HAP-1 (cell line): ENCODE results near the gene ILK.

Experiments
- DNase-seq, 2 experiments: peaks; one replicate each; pipeline ENCODE4 v3.0.0-alpha.2; 2016 to 2020; ENCODE audit warnings: low spot score in 2 of 2
- H3K27me3 ChIP-seq: fragments of 250-450 bp; sonication (Bioruptor Pico); 2 replicates; pipeline ENCODE4 v1.5.1; 2020; ENCODE audit warnings: low read depth, mild to moderate bottlenecking, moderate library complexity
- H3K36me3 ChIP-seq: fragments of 250-450 bp; sonication (Bioruptor Pico); replicated peaks from 2 replicates; pipeline ENCODE4 v1.5.1; 2020; ENCODE audit warnings: mild to moderate bottlenecking
- H3K4me1 ChIP-seq: fragments of 250-450 bp; sonication (Bioruptor Pico); 2 replicates; pipeline ENCODE4 v1.5.1; 2020; ENCODE audit warnings: mild to moderate bottlenecking
- H3K4me3 ChIP-seq: fragments of 250-450 bp; sonication (Bioruptor Pico); 2 replicates; pipeline ENCODE4 v1.5.1; 2020; ENCODE audit warnings: mild to moderate bottlenecking, moderate library complexity
- H3K9me3 ChIP-seq: fragments of 250-450 bp; sonication (Bioruptor Pico); 2 replicates; pipeline ENCODE4 v1.5.1; 2020; ENCODE audit warnings: mild to moderate bottlenecking, moderate library complexity
- in situ Hi-C: fragments of 300-500 bp; cut with MboI; formaldehyde crosslinking; loops from 3 replicates; pipeline ENCODE4 v1.14.3; 2020; ENCODE audit warnings: low sequenced_read_pairs, inconsistent platforms, mixed read lengths

Gene ILK

DNA sequence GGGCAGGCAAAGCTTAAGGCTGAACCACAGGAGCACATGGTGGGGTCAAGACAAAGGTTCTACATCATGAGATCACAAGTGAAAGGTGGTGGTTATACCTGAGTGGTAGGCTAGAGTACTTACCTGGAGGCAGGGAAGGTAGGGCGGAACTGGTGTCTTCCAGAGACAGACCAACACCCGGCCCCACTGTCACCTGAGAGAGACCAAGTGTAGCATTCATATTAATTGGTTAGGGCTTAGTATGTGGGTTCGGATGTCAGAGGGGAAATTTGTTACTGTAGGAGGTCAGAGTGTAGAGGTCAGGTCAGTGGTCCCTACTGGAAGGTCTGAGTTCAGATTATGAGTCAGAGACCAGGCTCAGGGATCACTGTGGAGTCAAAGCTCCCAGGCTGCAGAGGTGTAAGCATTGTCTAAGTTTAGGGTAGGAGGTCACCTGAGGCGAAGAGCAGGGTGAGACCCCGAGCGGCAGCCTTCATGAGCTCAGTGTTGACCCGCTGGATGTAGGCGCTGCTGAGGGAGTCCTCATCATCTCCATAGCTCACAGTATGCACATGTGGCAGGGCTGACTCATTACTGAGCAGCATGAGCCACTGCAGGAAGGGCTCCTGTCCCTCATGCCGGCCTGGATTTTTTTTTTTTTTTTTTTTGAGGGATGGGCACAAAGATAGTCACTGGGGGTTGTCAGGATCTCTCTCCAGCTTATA, 12.5 kb downstream of the ILK start:
- H3K4me1 ChIP-seq = peaks cover 11% of the 10 kb centered on the region
- no peaks in the 10 kb centered on the region for H3K9me3 ChIP-seq
- H3K4me3 ChIP-seq = no peak overlapping the region
- H3K27me3 ChIP-seq = no peaks in the 10 kb centered on the region
- H3K36me3 ChIP-seq = peaks cover 9% of the 10 kb centered on the region
- in situ Hi-C loops = no loop called here
- no peak for DNase-seq

DNA sequence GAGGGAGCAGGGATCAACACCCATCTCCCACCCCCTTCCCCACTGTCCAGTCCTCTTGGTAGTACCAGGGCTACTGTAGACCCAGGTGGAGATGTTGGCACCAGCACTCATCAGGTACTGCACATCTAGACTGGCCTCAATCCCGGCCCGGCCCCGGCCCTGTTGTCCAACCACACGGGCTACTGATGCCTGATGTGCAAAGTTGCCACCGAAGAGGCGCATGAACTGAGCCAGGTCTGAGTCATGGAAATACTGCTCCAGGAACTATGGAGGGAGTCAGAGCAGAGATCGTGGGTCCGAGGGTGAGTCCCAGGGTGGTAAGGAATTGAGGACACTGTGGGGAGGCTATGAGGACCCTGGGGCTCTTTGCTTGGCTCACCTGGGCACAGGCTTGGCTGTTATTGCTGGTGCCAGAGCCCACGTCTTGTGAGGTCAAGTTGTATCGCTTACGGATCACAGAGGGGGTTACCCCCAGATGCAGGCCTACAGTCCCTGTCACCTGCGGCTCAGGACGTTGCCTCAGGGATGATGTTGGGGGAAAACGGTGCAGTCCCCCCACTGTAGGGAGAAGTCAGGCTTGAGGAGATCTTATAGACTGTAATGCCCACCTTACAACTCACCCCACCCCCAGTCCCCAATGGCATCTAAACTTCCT, 13.1 kb downstream of the ILK start:
- no peaks in the 10 kb centered on the region for H3K9me3 ChIP-seq
- in situ Hi-C loops = no loop called here
- H3K36me3 ChIP-seq = 0 out of 2 replicates have a peak, but pooled peaks cover 4% of the 10 kb centered on the region
- no peaks in the 10 kb centered on the region for H3K27me3 ChIP-seq
- H3K4me3 ChIP-seq = no peak overlapping the region
- DNase-seq = no peak
- H3K4me1 ChIP-seq = peaks cover 11% of the 10 kb centered on the region

DNA sequence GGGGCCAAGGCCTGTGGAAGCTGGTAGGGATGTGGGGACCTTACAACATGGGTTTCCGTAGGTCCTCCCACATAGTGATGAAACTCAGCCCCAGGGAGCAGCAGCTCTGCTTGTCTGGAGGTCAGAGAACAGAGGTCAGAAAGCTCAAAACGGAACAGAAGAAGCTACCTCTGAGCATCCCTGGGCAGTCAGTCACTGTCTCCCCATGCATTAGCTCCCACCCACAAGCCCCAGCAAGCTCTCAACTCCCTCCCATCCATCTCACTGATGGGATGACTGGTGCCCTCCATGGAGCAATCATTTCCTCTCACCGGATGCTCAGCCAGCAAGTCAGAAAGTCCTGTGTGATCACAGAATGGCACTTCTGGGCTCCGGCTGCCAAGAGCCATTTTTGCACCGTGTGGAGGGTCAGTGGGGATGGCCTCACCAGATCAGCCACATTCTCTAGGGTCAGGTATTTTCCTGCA, 13.8 kb downstream of the ILK start:
- in situ Hi-C loops = no loop called here
- H3K36me3 ChIP-seq = 0 out of 2 replicates have a peak, but pooled peaks cover 3% of the 10 kb centered on the region
- no peaks in the 10 kb centered on the region for H3K9me3 ChIP-seq
- H3K4me1 ChIP-seq = peaks cover 11% of the 10 kb centered on the region
- no peaks in the 10 kb centered on the region for H3K27me3 ChIP-seq
- no peak overlapping the region for H3K4me3 ChIP-seq
- DNase-seq = no peak

DNA sequence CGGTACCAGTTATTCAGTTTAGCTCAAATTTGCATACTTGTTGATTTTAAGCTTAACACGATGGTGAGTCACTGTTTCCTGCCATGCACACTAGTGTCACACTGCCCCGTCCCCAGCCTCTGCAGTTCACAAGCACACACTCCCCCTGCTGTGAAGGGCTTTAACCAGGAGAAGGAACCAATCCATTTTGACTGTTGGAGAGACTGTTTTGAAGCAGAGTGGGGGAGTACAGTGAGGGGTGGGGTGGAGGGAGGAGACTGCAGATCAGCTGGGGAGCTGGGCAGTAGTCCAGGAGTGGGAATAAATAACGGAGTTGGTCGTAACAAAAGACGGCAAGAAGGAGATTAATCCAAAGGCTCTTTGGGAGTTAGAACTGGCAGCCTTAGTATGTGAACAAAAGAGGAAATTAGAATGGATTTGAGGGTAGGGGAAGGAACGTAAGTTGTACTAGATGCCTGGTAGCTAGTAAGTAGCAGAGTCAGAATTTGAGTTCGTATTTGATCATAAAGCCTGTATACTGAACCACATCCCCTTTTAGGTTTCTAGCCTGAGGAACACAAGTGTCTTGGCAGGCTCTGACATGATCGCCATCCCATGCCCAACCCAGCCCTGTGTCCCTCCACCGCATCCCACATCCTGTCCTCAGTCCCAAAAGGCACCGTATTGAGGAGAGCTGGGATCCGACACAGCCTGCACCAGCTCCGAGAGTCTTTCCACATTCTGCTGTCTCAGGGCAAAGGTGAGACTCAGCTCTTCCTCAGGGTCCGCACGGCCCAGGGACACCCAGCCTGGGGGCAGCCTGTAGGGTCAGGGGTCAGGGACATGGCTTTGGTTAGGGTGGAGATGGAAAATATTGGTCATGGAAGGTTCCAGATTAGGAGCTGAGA, 14.8 kb downstream of the ILK start:
- DNase-seq = peak; percentile 88 to 91
- in situ Hi-C loops = no loop called here
- 0 out of 2 replicates have a peak, but pooled peaks cover 3% of the 10 kb centered on the region for H3K36me3 ChIP-seq
- peak overlapping the region; percentile 53 for H3K4me3 ChIP-seq
- H3K9me3 ChIP-seq = no peaks in the 10 kb centered on the region
- peaks cover 8% of the 10 kb centered on the region for H3K4me1 ChIP-seq
- no peaks in the 10 kb centered on the region for H3K27me3 ChIP-seq

DNA sequence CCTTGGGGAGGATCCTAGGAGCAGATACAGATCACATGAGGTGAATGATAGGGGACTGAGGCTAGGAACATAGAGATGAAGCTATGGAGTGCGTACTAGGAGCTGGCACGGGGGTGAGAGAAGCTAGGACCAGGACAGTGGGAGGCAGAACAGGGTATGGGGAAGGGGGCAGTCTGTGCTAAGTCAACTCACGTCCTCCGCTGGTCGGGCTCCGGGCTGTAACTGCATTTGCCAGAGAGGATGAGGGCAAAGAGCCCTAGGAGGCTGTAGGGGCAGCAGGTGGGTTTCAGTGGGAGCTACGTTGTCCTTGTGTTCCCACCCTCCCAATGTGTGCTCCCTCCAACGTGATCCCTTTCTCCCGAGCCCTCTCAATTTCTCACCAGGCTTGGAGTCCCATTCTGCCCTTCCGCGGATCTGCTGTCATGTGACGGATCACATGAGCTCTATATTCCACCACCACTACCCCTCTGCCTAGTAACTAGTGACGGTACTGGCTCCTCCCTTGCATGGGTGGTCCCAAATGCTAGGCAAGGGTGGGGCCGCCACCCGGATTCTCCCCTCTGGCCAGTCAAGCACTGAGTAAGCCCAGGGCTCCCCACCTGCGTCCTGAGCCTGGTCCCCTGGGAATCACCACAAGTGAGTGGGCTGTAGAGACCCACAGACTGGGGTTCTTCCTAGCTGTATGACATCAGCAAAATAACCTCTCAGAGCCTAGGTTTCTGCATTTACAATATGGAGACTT, 15.6 kb downstream of the ILK start, which contains the start of gene TPP1:
TSS of gene TPP1 (minus strand) at position 419 of the 742 bp plus-strand sequence. CDS start at position 397, 22 bp downstream.
- 0 out of 2 replicates have a peak, but pooled peaks cover 3% of the 10 kb centered on the region for H3K36me3 ChIP-seq
- peak within 1 kb of the TSS; percentile 53 for H3K4me3 ChIP-seq
- no peaks in the 10 kb centered on the region for H3K9me3 ChIP-seq
- H3K27me3 ChIP-seq = no peaks in the 10 kb centered on the region
- peaks cover 8% of the 10 kb centered on the region for H3K4me1 ChIP-seq
- in situ Hi-C loops = no loop called here
- peak; percentile 90 to 93 for DNase-seq

DNA sequence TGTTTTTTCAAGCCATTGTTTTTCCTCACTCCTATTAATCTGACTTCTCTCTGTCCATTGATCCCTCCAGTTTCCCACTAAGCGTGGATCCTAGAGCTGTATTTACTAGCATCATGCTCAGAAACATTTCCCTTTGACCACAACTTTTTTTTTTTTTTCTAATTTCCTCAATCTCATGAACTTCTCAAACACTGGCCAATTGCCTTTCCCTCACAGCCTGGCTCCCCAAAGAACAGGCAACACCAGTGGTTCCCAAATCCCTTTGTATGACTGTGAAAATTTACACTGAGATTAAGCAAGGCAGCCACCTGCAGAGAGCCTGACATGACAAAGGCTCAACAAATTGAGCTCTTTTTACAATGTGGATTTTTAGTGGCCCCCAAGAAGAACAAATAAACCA, 17.1 kb downstream of the ILK start:
- in situ Hi-C loops = no loop called here
- DNase-seq = no peak
- H3K9me3 ChIP-seq = no peaks in the 10 kb centered on the region
- H3K36me3 ChIP-seq = 0 out of 2 replicates have a peak, but pooled peaks cover 2% of the 10 kb centered on the region
- peaks cover 8% of the 10 kb centered on the region for H3K4me1 ChIP-seq
- H3K4me3 ChIP-seq = no peak overlapping the region
- H3K27me3 ChIP-seq = no peaks in the 10 kb centered on the region

DNA sequence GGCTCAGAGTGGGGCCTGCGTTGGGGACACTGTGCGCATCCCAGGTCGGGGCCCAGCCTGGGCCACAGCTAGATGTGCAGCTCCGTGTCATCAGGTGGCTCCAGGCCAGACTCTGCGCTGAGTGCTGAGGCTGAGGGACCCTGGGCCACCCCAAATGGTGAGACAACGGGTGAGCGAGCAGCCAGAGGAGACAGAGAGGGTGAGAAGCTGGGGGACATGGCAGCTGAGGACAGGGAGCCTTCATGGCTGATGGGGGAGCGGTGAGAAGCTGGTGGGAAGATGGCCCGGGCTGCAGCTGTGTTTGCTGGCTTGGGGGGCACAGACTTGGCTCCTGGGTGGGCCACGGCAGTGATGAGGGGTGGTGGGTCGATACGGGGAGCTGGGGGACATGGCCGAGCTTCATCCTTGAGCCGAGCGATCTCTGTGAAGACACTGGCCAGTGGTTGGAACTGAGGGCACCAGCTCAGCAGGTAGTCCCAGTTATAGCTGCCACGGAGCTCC, 18.2 kb downstream of the ILK start:
- Histone ChIP-seq H3K9me3 (no peaks in the 10 kb centered on the region), H3K4me1 (peaks cover 8% of the 10 kb centered on the region), H3K27me3 (no peaks in the 10 kb centered on the region), H3K36me3 (no peaks in the 10 kb centered on the region), H3K4me3 (no peak overlapping the region)
- no peak for DNase-seq
- in situ Hi-C loops = no loop called here

DNA sequence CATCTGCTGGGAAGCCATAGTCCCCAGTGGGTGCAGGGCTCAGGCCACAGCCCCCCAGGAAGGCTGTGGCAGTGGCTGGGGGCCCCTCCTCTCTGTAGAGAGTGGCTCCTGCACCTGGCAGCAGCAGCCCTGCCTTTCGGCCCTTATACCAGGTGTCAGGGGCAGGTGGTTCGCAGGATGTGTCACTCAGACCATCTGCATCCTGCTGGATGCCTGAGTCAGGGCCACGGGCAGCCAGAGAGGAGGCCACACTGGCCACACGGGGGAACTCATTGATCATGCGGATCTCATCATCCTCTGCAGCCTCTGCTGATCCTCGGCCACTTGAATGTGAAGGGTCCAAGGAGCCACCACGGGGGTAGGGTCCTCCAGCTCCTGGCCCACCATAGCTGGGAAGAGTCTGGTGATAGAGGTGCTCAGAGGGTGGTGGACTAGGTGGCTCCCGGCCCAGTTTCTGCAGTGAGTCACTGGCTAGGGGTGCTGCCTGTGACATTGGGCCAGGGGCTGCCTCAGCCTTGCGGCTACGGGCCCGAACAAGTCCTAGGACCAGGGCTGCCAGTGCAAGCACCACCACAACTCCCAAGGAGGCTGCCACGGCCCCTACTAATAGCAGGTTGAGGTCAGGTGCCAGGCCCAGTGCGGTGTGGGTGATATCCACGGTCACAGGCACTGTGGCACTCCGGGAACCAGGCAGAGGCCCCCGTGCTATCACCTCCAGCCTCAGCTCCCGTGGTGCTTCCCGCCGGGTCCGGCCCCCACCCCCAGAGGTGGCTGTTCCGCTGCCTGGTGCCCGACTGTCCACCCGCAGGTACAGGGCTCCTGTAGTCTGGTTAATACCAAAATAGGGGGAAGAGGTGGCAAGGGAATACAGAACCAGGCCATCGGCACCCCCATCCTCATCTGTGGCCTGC, 18.9 kb downstream of the ILK start:
- in situ Hi-C loops = no loop called here
- Histone ChIP-seq H3K4me3 (no peak overlapping the region), H3K27me3 (no peaks in the 10 kb centered on the region), H3K36me3 (no peaks in the 10 kb centered on the region), H3K4me1 (peaks cover 8% of the 10 kb centered on the region), H3K9me3 (no peaks in the 10 kb centered on the region)
- DNase-seq = no peak

DNA sequence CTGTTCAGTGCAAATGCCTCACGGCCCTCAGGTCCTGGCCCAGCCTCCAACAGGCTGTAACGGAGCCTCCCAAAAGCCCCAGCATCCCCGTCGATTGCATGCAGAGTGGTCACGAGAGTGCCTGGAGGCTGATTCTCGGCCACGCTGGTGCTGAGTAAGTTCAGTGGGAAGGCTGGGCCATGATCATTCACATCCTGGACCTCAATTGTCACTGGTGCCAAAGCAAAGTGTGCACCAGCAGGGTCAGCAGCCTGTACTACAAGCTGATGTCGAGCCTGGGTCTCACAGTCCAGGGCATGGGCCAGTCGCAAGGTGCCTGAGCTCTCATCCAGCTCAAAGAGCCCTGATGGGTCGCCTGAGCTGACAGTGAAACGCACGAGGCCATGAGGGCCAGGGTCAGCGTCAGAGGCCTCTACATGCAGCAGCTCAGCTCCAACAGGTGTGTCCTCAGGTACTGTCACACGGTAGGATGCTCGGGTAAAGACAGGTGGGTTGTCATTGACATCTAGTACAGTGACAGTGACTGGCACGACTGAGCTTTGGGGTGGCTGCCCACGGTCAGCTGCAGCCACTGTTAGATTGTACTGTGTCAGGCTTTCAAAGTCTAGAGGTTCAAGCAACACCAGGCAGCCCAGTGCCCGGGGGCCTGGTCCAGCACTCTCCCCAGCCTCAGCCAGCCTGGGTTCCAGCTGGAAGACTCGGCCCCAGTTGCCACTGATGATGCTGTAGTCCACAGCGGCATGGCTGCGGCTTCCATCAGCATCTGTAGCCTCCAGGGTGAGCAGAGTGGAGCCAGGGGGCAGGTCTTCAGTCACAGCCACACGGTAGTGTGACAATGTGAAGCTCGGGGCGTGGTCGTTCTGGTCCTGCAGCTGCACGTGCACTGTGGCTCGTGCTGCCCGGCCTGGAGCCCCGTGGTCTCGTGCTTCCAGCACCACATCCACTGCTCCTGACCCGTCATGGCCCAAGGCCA, 20.1 kb downstream of the ILK start:
- H3K4me1 ChIP-seq = peaks cover 1% of the 10 kb centered on the region
- no peak overlapping the region for H3K4me3 ChIP-seq
- no peaks in the 10 kb centered on the region for H3K36me3 ChIP-seq
- no peaks in the 10 kb centered on the region for H3K27me3 ChIP-seq
- H3K9me3 ChIP-seq = no peaks in the 10 kb centered on the region
- in situ Hi-C loops = no loop called here
- DNase-seq = no peak

DNA sequence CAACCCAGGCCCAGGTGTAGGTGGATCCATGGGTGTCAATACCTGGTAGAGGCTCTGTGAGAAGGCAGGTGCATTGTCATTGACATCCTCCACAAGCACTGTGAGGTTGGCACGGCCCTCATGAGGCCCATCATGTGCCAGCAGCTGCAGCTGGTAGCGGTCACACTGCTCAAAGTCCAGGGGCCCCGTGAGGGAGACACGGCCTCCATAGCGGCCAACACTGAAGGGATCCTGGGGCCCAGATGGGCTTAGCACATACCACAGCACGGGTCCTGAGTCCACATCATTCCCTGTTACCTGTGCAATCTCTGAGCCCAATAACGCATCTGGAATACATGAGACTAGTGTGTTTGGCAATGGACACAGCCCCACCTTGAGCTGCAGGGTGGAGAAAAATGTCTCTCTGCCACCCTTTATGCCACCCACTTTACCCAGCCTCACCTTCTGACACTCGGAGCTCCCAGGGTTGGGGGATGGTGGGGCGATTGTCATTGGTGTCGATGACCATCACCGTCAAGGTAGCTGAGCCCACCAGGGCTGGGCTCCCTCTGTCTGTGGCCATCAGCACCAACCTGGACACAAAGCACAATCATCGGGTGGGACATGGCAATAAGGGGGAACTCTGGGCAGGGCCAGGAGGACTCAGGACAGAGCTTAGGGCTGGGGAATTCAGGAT, 21.7 kb downstream of the ILK start:
- Histone ChIP-seq H3K9me3 (no peaks in the 10 kb centered on the region), H3K4me1 (no peaks in the 10 kb centered on the region), H3K36me3 (no peaks in the 10 kb centered on the region), H3K27me3 (no peaks in the 10 kb centered on the region), H3K4me3 (no peak overlapping the region)
- in situ Hi-C loops = no loop called here
- no peak for DNase-seq

DNA sequence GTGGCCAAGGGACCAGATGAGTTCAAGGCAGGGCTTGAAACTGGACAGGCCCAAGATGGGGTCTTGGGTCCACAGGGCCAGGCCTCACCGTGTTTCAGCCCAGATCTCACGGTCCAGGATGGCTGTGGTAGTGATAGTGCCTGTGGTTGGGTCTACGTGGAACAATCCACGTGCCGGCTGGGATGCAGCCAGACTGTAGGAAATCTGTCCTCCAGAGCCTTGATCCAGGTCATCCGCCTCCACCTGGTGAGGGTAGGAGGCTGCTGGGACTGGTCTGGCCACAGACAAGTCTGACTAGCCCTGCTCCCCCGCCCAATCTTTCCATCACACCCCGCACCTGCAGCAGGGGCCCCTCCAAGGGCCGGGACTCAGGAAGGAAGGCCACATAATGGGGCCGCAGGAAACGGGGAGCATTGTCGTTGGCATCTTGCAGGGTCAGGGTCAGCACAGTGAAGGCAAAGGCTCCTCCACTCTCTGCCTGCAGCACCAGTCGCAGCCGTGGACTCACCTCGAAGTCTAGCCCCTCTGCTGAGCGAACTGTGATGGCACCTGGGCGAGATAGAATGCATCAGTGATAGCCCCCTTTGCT, 22.4 kb downstream of the ILK start:
- Histone ChIP-seq H3K36me3 (no peaks in the 10 kb centered on the region), H3K9me3 (no peaks in the 10 kb centered on the region), H3K4me1 (no peaks in the 10 kb centered on the region), H3K4me3 (no peak overlapping the region), H3K27me3 (no peaks in the 10 kb centered on the region)
- no peak for DNase-seq
- in situ Hi-C loops = no loop called here
